NCI-H2196 (cell line): ENCODE results near the gene LAMP1.
"Not testable (repeated sequence)": the region's sequence is repeated elsewhere in the genome, so short reads cannot be mapped to it uniquely, and the experiment has no call there.

ENCODE experiments used
- DNase-seq: peaks from one replicate; lab custom pipeline; 2025; ENCODE audit not compliant: unreplicated experiment; lab: John Stamatoyannopoulos, UW

The LAMP1 gene

GRCh38 chr13:113354831-113355610 lies 58.0 kb downstream of the LAMP1 start:
- DNase-seq = no peak

GRCh38 chr13:113355621-113356020 lies 58.6 kb downstream of the LAMP1 start:
- no peak for DNase-seq

- DNase-seq = no peak
Observed at GRCh38 chr13:113356596-113356995, 59.6 kb downstream of the LAMP1 start.

GRCh38 chr13:113357529-113357928 lies 60.5 kb downstream of the LAMP1 start:
- no peak for DNase-seq

- no peak for DNase-seq
Observed at GRCh38 chr13:113358653-113359190, 61.7 kb downstream of the LAMP1 start.

GRCh38 chr13:113359571-113359970 lies 62.5 kb downstream of the LAMP1 start:
- DNase-seq = no peak

GRCh38 chr13:113360446-113360845 lies 63.4 kb downstream of the LAMP1 start:
- DNase-seq = no peak

- no peak for DNase-seq
Observed at GRCh38 chr13:113361406-113361805, 64.4 kb downstream of the LAMP1 start.

- DNase-seq = no peak
Observed at GRCh38 chr13:113364311-113364889, 67.4 kb downstream of the LAMP1 start.

GRCh38 chr13:113364901-113365582 lies 68.0 kb downstream of the LAMP1 start:
- DNase-seq = no peak

- DNase-seq = no peak
Observed at GRCh38 chr13:113365583-113365970, 68.5 kb downstream of the LAMP1 start.

GRCh38 chr13:113365971-113366588 lies 69.0 kb downstream of the LAMP1 start:
- DNase-seq = no peak

- DNase-seq = no peak
Observed at GRCh38 chr13:113367020-113367560, 70.1 kb downstream of the LAMP1 start.

GRCh38 chr13:113367771-113368170 lies 70.7 kb downstream of the LAMP1 start:
- no peak for DNase-seq

- DNase-seq = not testable (repeated sequence)
Observed at GRCh38 chr13:113368353-113368752, 71.3 kb downstream of the LAMP1 start.

GRCh38 chr13:113369189-113369588 lies 72.2 kb downstream of the LAMP1 start:
- DNase-seq = no peak

GRCh38 chr13:113369881-113370280 lies 72.8 kb downstream of the LAMP1 start:
- DNase-seq = no peak

- no peak for DNase-seq
Observed at GRCh38 chr13:113371061-113371460, 74.0 kb downstream of the LAMP1 start.

GRCh38 chr13:113371701-113372100 lies 74.7 kb downstream of the LAMP1 start:
- DNase-seq = not testable (repeated sequence)
